SHP77 (cell line): ENCODE measurements around the gene MATCAP1.

ENCODE experiments used
- DNase-seq, 2 experiments: peaks; one replicate each; lab custom pipeline; 2025; lab: John Stamatoyannopoulos, UW

Gene MATCAP1

GRCh38 chr16:67173323-67173722 lies 10.4 kb downstream of the MATCAP1 start:
- DNase-seq = no peak

GRCh38 chr16:67170949-67171649 lies 12.7 kb downstream of the MATCAP1 start:
- no peak for DNase-seq

GRCh38 chr16:67170168-67170948 lies 13.4 kb downstream of the MATCAP1 start, which contains the start of gene NOL3:
Gene NOL3 (plus strand): TSS chr16:67170538.
- DNase-seq = peak; percentile 86 to 88

GRCh38 chr16:67169642-67170167 lies 14.1 kb downstream of the MATCAP1 start:
- DNase-seq = peak; percentile 33 to 67

GRCh38 chr16:67169011-67169451 lies 14.7 kb downstream of the MATCAP1 start:
- DNase-seq = no peak

GRCh38 chr16:67167588-67167987 lies 16.2 kb downstream of the MATCAP1 start:
- DNase-seq = no peak

GRCh38 chr16:67166598-67167168 lies 17.1 kb downstream of the MATCAP1 start:
- DNase-seq = no peak

GRCh38 chr16:67166110-67166547 lies 17.6 kb downstream of the MATCAP1 start:
- DNase-seq = no peak

GRCh38 chr16:67165121-67166078 lies 18.4 kb downstream of the MATCAP1 start:
- DNase-seq = no peak

- DNase-seq = no peak
Measured at GRCh38 chr16:67164599-67165061, 19.1 kb downstream of the MATCAP1 start, which contains the start of gene HSF4. Gene HSF4 (plus strand): TSS chr16:67164745. CDS start chr16:67164812, 67 bp downstream.

- DNase-seq = no peak
Measured at GRCh38 chr16:67163999-67164558, 19.7 kb downstream of the MATCAP1 start.

GRCh38 chr16:67163164-67163998 lies 20.4 kb downstream of the MATCAP1 start:
- DNase-seq = no peak

GRCh38 chr16:67162506-67163163 lies 21.1 kb downstream of the MATCAP1 start:
- DNase-seq = no peak

GRCh38 chr16:67161595-67162058 lies 22.1 kb downstream of the MATCAP1 start:
- peak in 1 of 2 experiments; percentile 41 for DNase-seq

GRCh38 chr16:67158637-67159600 lies 24.8 kb downstream of the MATCAP1 start:
- DNase-seq = peak in 1 of 2 experiments; percentile 24

GRCh38 chr16:67157892-67158635 lies 25.7 kb downstream of the MATCAP1 start:
- DNase-seq = no peak

- DNase-seq = no peak
Measured at GRCh38 chr16:67157106-67157748, 26.5 kb downstream of the MATCAP1 start.
